Astrocyte (in vitro differentiated cells and primary cell): ENCODE results near the gene ACSL1. TPM values are rescaled to one million over a fixed set of nuclear protein-coding genes. Genes with fewer than 3 reads are reported as not detected.

Experiments used
- DNase-seq: peaks from one replicate; pipeline ENCODE4 v3.0.0-alpha.2; 2010; ENCODE audit warnings: low read depth
- FAIRE-seq: peaks from 2 replicates; lab custom pipeline; 2011; peaks lifted over from hg19 to GRCh38; lab: Jason Lieb, UNC
- H2AFZ ChIP-seq: 2 replicates; pipeline ENCODE4 v1.6.0; 2012; ENCODE audit warnings: low read depth, low read length, inconsistent platforms
- H3K27ac ChIP-seq: 2 replicates; pipeline ENCODE4 v1.5.1; 2011; ENCODE audit warnings: low read depth, low read length, inconsistent platforms
- H3K27me3 ChIP-seq: 2 replicates; pipeline ENCODE4 v1.6.0; 2011; ENCODE audit warnings: low read length, inconsistent platforms; ENCODE audit not compliant: insufficient read depth
- H3K36me3 ChIP-seq: 2 replicates; pipeline ENCODE4 v1.5.1; 2011; ENCODE audit warnings: low read length, inconsistent platforms; ENCODE audit not compliant: insufficient read depth
- H3K4me1 ChIP-seq: 2 replicates; pipeline ENCODE4 v1.5.1; 2011; ENCODE audit warnings: low read length, inconsistent platforms; ENCODE audit not compliant: insufficient read depth
- H3K4me2 ChIP-seq: 2 replicates; pipeline ENCODE4 v1.6.0; 2012; ENCODE audit warnings: low read length, inconsistent platforms
- H3K4me3 ChIP-seq: 2 replicates; pipeline ENCODE4 v1.5.1; 2011; ENCODE audit warnings: low read depth, mild to moderate bottlenecking, low read length, inconsistent platforms; ENCODE audit not compliant: insufficient read depth
- H3K79me2 ChIP-seq: 2 replicates; pipeline ENCODE4 v1.6.0; 2012; ENCODE audit warnings: mild to moderate bottlenecking, low read length, inconsistent platforms; ENCODE audit not compliant: insufficient read depth
- H3K9ac ChIP-seq: 2 replicates; pipeline ENCODE4 v1.6.0; 2012; ENCODE audit warnings: mild to moderate bottlenecking, low read length, inconsistent platforms
- H3K9me3 ChIP-seq: 2 replicates; pipeline ENCODE4 v1.5.1; 2012; ENCODE audit warnings: low read depth, mild to moderate bottlenecking, low read length, inconsistent platforms; ENCODE audit not compliant: insufficient read depth
- H4K20me1 ChIP-seq: 2 replicates; pipeline ENCODE4 v1.6.0; 2012; ENCODE audit warnings: low read length, inconsistent platforms; ENCODE audit not compliant: insufficient read depth
- H3K27ac Mint-ChIP-seq: one replicate; pipeline ENCODE4 v1.8.0; 2021; ENCODE audit warnings: mild to moderate bottlenecking, mixed read lengths; ENCODE audit not compliant: unreplicated experiment
- H3K27me3 Mint-ChIP-seq: one replicate; pipeline ENCODE4 v1.8.0; 2021; ENCODE audit warnings: low read depth, mixed read lengths; ENCODE audit not compliant: unreplicated experiment
- H3K36me3 Mint-ChIP-seq: one replicate; pipeline ENCODE4 v1.8.0; 2021; ENCODE audit warnings: low read depth, mixed read lengths; ENCODE audit not compliant: unreplicated experiment
- H3K4me1 Mint-ChIP-seq: one replicate; pipeline ENCODE4 v1.8.0; 2021; ENCODE audit warnings: low read depth, mixed read lengths; ENCODE audit not compliant: unreplicated experiment
- H3K4me3 Mint-ChIP-seq: one replicate; pipeline ENCODE4 v1.8.0; 2021; ENCODE audit warnings: mild to moderate bottlenecking, moderate library complexity, mixed read lengths; ENCODE audit not compliant: unreplicated experiment
- H3K9me3 Mint-ChIP-seq: one replicate; pipeline ENCODE4 v1.8.0; 2021; ENCODE audit warnings: mild to moderate bottlenecking, mixed read lengths; ENCODE audit not compliant: unreplicated experiment
- EZH2 ChIP-seq: IDR thresholded peaks from 2 replicates; pipeline ENCODE4 v1.6.1; 2012; ENCODE audit warnings: mild to moderate bottlenecking, low read length, inconsistent platforms; ENCODE audit not compliant: insufficient read depth
- total RNA-seq: library from RNA; stranded (reverse); gene quantifications from 2 replicates; pipeline ENCODE4 v1.2.1, GENCODE V29; 2021
- TF ChIP-seq, protein P1 (sequence below): IDR thresholded peaks from 2 replicates; pipeline ENCODE4 v1.5.1; 2011; ENCODE audit warnings: low read depth, mild to moderate bottlenecking, inconsistent platforms, low read length, moderate library complexity; ENCODE audit not compliant: insufficient read depth

Gene ACSL1
- total RNA-seq, 1 donor from 2014 or later = 7.0 TPM

GRCh38 chr4:184857441-184858121 lies 31.8 kb upstream of the ACSL1 start:
- no peak for TF ChIP-seq EZH2
- TF ChIP-seq, protein P1, sequence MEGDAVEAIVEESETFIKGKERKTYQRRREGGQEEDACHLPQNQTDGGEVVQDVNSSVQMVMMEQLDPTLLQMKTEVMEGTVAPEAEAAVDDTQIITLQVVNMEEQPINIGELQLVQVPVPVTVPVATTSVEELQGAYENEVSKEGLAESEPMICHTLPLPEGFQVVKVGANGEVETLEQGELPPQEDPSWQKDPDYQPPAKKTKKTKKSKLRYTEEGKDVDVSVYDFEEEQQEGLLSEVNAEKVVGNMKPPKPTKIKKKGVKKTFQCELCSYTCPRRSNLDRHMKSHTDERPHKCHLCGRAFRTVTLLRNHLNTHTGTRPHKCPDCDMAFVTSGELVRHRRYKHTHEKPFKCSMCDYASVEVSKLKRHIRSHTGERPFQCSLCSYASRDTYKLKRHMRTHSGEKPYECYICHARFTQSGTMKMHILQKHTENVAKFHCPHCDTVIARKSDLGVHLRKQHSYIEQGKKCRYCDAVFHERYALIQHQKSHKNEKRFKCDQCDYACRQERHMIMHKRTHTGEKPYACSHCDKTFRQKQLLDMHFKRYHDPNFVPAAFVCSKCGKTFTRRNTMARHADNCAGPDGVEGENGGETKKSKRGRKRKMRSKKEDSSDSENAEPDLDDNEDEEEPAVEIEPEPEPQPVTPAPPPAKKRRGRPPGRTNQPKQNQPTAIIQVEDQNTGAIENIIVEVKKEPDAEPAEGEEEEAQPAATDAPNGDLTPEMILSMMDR = no peak
- Histone ChIP-seq H3K9me3 (no peaks in the 10 kb centered on the region), H3K27me3 (no peaks in the 10 kb centered on the region), H3K4me3 (no peak overlapping the region), H3K9ac (no peak overlapping the region), H2AFZ (no peak overlapping the region), H3K36me3 (no peaks in the 10 kb centered on the region), H4K20me1 (no peaks in the 10 kb centered on the region), H3K4me2 (no peak overlapping the region), H3K79me2 (no peaks in the 10 kb centered on the region), H3K4me1 (no peaks in the 10 kb centered on the region), H3K27ac (no peak overlapping the region)
- Mint-ChIP-seq H3K27ac (no peak overlapping the region), H3K4me1 (no peaks in the 10 kb centered on the region), H3K4me3 (no peak overlapping the region), H3K36me3 (no peaks in the 10 kb centered on the region), H3K9me3 (peaks cover 5% of the 10 kb centered on the region), H3K27me3 (peaks cover 21% of the 10 kb centered on the region)
- FAIRE-seq = no peak
- DNase-seq = no peak

GRCh38 chr4:184856277-184856609 lies 30.5 kb upstream of the ACSL1 start:
- no peak for DNase-seq
- TF ChIP-seq, protein P1 = no peak
- no peak for TF ChIP-seq EZH2
- peaks cover 5% of the 10 kb centered on the region for H3K9me3 Mint-ChIP-seq
- no peaks in the 10 kb centered on the region for H3K27me3 ChIP-seq
- no peak overlapping the region for H3K4me2 ChIP-seq
- FAIRE-seq = no peak
- H3K9ac ChIP-seq = no peak overlapping the region
- no peak overlapping the region for H2AFZ ChIP-seq
- H3K27me3 Mint-ChIP-seq = peaks cover 21% of the 10 kb centered on the region
- H3K36me3 ChIP-seq = no peaks in the 10 kb centered on the region
- H3K27ac ChIP-seq = no peak overlapping the region
- no peaks in the 10 kb centered on the region for H3K9me3 ChIP-seq
- no peak overlapping the region for H3K4me3 ChIP-seq
- H3K27ac Mint-ChIP-seq = no peak overlapping the region
- no peaks in the 10 kb centered on the region for H3K4me1 Mint-ChIP-seq
- H3K36me3 Mint-ChIP-seq = no peaks in the 10 kb centered on the region
- no peaks in the 10 kb centered on the region for H3K79me2 ChIP-seq
- H4K20me1 ChIP-seq = no peaks in the 10 kb centered on the region
- H3K4me1 ChIP-seq = no peaks in the 10 kb centered on the region
- H3K4me3 Mint-ChIP-seq = no peak overlapping the region

GRCh38 chr4:184854673-184855072 lies 28.9 kb upstream of the ACSL1 start:
- H3K4me3 Mint-ChIP-seq = no peak overlapping the region
- H3K9me3 Mint-ChIP-seq = peaks cover 5% of the 10 kb centered on the region
- Histone ChIP-seq H3K9ac (no peak overlapping the region), H3K4me2 (no peak overlapping the region), H3K9me3 (no peaks in the 10 kb centered on the region), H3K36me3 (no peaks in the 10 kb centered on the region), H3K27ac (no peak overlapping the region), H2AFZ (no peak overlapping the region), H3K27me3 (no peaks in the 10 kb centered on the region), H3K79me2 (no peaks in the 10 kb centered on the region), H4K20me1 (no peaks in the 10 kb centered on the region), H3K4me1 (no peaks in the 10 kb centered on the region), H3K4me3 (no peak overlapping the region)
- TF ChIP-seq, protein P1 = no peak
- no peak for TF ChIP-seq EZH2
- no peaks in the 10 kb centered on the region for H3K36me3 Mint-ChIP-seq
- FAIRE-seq (no peak), DNase-seq (no peak)
- H3K4me1 Mint-ChIP-seq = no peaks in the 10 kb centered on the region
- no peak overlapping the region for H3K27ac Mint-ChIP-seq
- H3K27me3 Mint-ChIP-seq = peaks cover 15% of the 10 kb centered on the region
